GM12878 (cell line): Measurements from ENCODE around the gene SPRED3. TPM values are rescaled to one million over a fixed set of nuclear protein-coding genes. Genes with fewer than 3 reads are reported as not detected.

Experiments used
- ATAC-seq: fragments of 200-7000 bp; cut with Tn5 transposase; 3 replicates; pipeline ENCODE4 v1.9.1; 2020; ENCODE audit warnings: mild to moderate bottlenecking, moderate library complexity
- BruUV-seq: library from RNA; stranded (reverse); fragments of 400-500 nt; replicated peaks from 2 replicates; lab custom pipeline; 2021; lab: Mats Ljungman, UMichigan
- CTCF ChIA-PET: fragments of 300-600 bp; sonication (Branson Sonifier 250); formaldehyde crosslinking; extraction: SDS; loops from one replicate; lab custom pipeline; 2021; ENCODE audit warnings: inconsistent platforms; lab: Yijun Ruan, JAX
- POLR2A ChIA-PET: fragments of 350-600 bp; formaldehyde crosslinking; extraction: SDS; loops from one replicate; lab custom pipeline; 2021; ENCODE audit warnings: inconsistent platforms; lab: Charles Lee
- RAD21 ChIA-PET: fragments of 300-600 bp; sonication (Branson Sonifier 250); formaldehyde crosslinking; loops from one replicate; lab custom pipeline; 2023; ENCODE audit warnings: antibody characterized with exemption; ENCODE audit not compliant: unreplicated experiment; lab: Charles Lee
- SMC1A ChIA-PET: fragments of 300-600 bp; sonication (Branson Sonifier 250); formaldehyde crosslinking; loops from one replicate; lab custom pipeline; 2023; ENCODE audit not compliant: unreplicated experiment, uncharacterized antibody; lab: Charles Lee
- DNase-seq: peaks from one replicate; pipeline ENCODE4 v3.0.0-alpha.2; 2011; ENCODE audit warnings: low read depth, low spot score
- FAIRE-seq: peaks from 3 replicates; lab custom pipeline; 2011; peaks lifted over from hg19 to GRCh38; lab: Jason Lieb, UNC
- H2AFZ ChIP-seq: 2 replicates; pipeline ENCODE4 v1.6.0; 2011; ENCODE audit warnings: low read depth, low read length, control low read depth; ENCODE audit not compliant: control insufficient read depth
- H3K27ac ChIP-seq: 2 replicates; pipeline ENCODE4 v1.5.1; 2011; ENCODE audit warnings: control low read depth; ENCODE audit not compliant: control insufficient read depth, insufficient read depth
- H3K27me3 ChIP-seq, 2 experiments: replicated peaks in 1 of 2; 2 replicates each; pipeline versions ENCODE4 v1.6.0 to v1.6.1; 2011; ENCODE audit warnings: low read length in 1 of 2; ENCODE audit not compliant: control insufficient read depth in 2 of 2, insufficient read depth in 2 of 2
- H3K36me3 ChIP-seq, 2 experiments: 2 replicates each; pipeline ENCODE4 v1.5.1; 2011; ENCODE audit warnings: low read length in 1 of 2; ENCODE audit not compliant: control insufficient read depth in 2 of 2, insufficient read depth in 2 of 2
- H3K4me1 ChIP-seq: 2 replicates; pipeline ENCODE4 v1.6.1; 2011; ENCODE audit warnings: mild to moderate bottlenecking, low read length, moderate library complexity, mixed read lengths; ENCODE audit not compliant: control insufficient read depth, insufficient read depth
- H3K4me2 ChIP-seq: 2 replicates; pipeline ENCODE4 v1.6.0; 2011; ENCODE audit warnings: control low read depth; ENCODE audit not compliant: control insufficient read depth, insufficient read depth
- H3K4me3 ChIP-seq: fragments of 200-600 bp; sonication (generic); 2 replicates; pipeline ENCODE4 v1.5.1; 2016
- H3K79me2 ChIP-seq: 2 replicates; pipeline ENCODE4 v1.6.0; 2011; ENCODE audit warnings: low read length; ENCODE audit not compliant: control insufficient read depth, insufficient read depth
- H3K9ac ChIP-seq: 2 replicates; pipeline ENCODE4 v1.8.0; 2011; ENCODE audit warnings: low read length, control low read depth, mixed read lengths; ENCODE audit not compliant: control insufficient read depth, insufficient read depth
- H3K9me3 ChIP-seq: replicated peaks from 3 replicates; pipeline ENCODE4 v1.5.1; 2011; ENCODE audit warnings: mild to moderate bottlenecking, low read length; ENCODE audit not compliant: control insufficient read depth, insufficient read depth
- H4K20me1 ChIP-seq: 2 replicates; pipeline ENCODE4 v1.6.0; 2011; ENCODE audit not compliant: control insufficient read depth, insufficient read depth
- BHLHE40 ChIP-seq, 2 experiments: fragments of 450-650 bp in 1 of 2; IDR thresholded peaks; 2 replicates each; pipeline ENCODE4 v1.6.1; 2011 to 2017; ENCODE audit warnings: low read depth in 2 of 2, borderline replicate concordance in 1 of 2, improper control_type of control experiment in 1 of 2, low read length in 1 of 2, mild to moderate bottlenecking in 1 of 2
- E2F8 ChIP-seq: fragments of 450-650 bp; IDR thresholded peaks from 2 replicates; pipeline ENCODE4 v1.6.1; 2018; ENCODE audit warnings: mild to moderate bottlenecking, low read depth, moderate library complexity; ENCODE audit not compliant: partially characterized antibody
- FOS ChIP-seq: IDR thresholded peaks from 3 replicates; pipeline ENCODE4 v1.6.1; 2011; ENCODE audit warnings: borderline replicate concordance; ENCODE audit not compliant: insufficient read length; ENCODE audit errors: extremely low read depth
- MTA2 ChIP-seq: fragments of 450-650 bp; IDR thresholded peaks from 2 replicates; pipeline ENCODE4 v1.6.1; 2016; ENCODE audit warnings: low read depth, mild to moderate bottlenecking, moderate library complexity
- SPI1 ChIP-seq: IDR thresholded peaks from 2 replicates; pipeline ENCODE4 v1.6.1; 2011; ENCODE audit warnings: low read depth, mild to moderate bottlenecking, low read length, moderate library complexity, borderline replicate concordance; ENCODE audit not compliant: insufficient read depth
- SUZ12 ChIP-seq: fragments of 200-600 bp; sonication (generic); IDR thresholded peaks from one replicate; pipeline ENCODE4 v1.6.1; 2018; ENCODE audit warnings: antibody characterized with exemption, mild to moderate bottlenecking; ENCODE audit not compliant: unreplicated experiment
- WGBS: methylation state at CpG from one replicate; pipeline ENCODE4 v1.1.6; 2016; ENCODE audit warnings: low lambda C conversion rate; ENCODE audit not compliant: insufficient replicate concordance, insufficient coverage; ENCODE audit errors: missing lambda C conversion rate; 5-methylcytosine and 5-hydroxymethylcytosine counted together
- in situ Hi-C: fragments of 300-500 bp; cut with MboI; formaldehyde crosslinking; loops from 9 replicates; pipeline ENCODE4 v1.14.3; 2018; ENCODE audit warnings: mixed read lengths
- intact Hi-C: fragments of 100-400 bp; cut with micrococcal nuclease; formaldehyde crosslinking; loops from one replicate; pipeline ENCODE4 v1.14.2; 2022; ENCODE audit not compliant: unreplicated experiment
- polyA plus RNA-seq, 11 experiments: library from polyadenylated mRNA; depleted of rRNA in 4 of 11; unstranded in 6 of 11; stranded (reverse) in 5 of 11; fragments of >200 nt; fragmentation: Nextera tagmentation in 4 of 11; fragmentation: Illumina TruSeq in 1 of 11; extraction: Ambion mirVana in 4 of 11; extraction: Trizol in 1 of 11; gene quantifications; 1 replicate in 1 of 11; 2 replicates in 10 of 11; pipeline versions ENCODE4 v1.2.1 to v1.2.3, GENCODE V29; 2011 to 2016; ENCODE audit warnings: inconsistent platforms in 2 of 11, missing spikeins in 2 of 11, low read depth in 1 of 11
- total RNA-seq, 4 experiments: library from RNA; depleted of rRNA in 3 of 4; stranded (reverse); fragments of >200 nt in 3 of 4; fragmentation: Illumina TruSeq in 1 of 4; extraction: Trizol in 1 of 4; gene quantifications; 2 replicates each; pipeline versions ENCODE4 v1.2.1 to v1.2.3, GENCODE V29; 2013 to 2021
- TF ChIP-seq, protein P1 (sequence below): fragments of 450-650 bp; IDR thresholded peaks from 2 replicates; pipeline ENCODE4 v1.6.1; 2016; ENCODE audit warnings: mild to moderate bottlenecking

The SPRED3 gene
- total and polyA plus RNA-seq, 10 of the 15 experiments (the other 5 are each of a cell fraction or from before 2014, with no cell fraction given) = 0.09 to 1.5 (median 0.31) TPM; not detected in 2

GRCh38 chr19:38412491-38412890 lies 24.0 kb downstream of the SPRED3 start:
- 67% methylated on average over 8 of the region's 8 CpGs for WGBS
- BruUV-seq = no TSS peak
- Histone ChIP-seq H4K20me1 (no peaks in the 10 kb centered on the region), H3K9ac (no peak overlapping the region), H3K36me3 (no peaks in the 10 kb centered on the region), H3K79me2 (no peaks in the 10 kb centered on the region), H3K4me3 (no peak overlapping the region), H3K9me3 (no peaks in the 10 kb centered on the region), H3K4me2 (no peak overlapping the region), H3K27ac (no peak overlapping the region), H3K27me3 (no peaks in the 10 kb centered on the region), H3K4me1 (peaks cover 5% of the 10 kb centered on the region), H2AFZ (no peak overlapping the region)
- no peak for FAIRE-seq
- ChIA-PET CTCF (interaction anchor here (2.2 kb wide), 1 partner anchor 9 kb away, joined by 8 read pairs; the partner anchor contains the start of gene FAM98C), SMC1A (no interaction called here), POLR2A (no interaction called here), RAD21 (interaction anchor here (1.3 kb wide), 1 partner anchor 10 kb away, joined by 7 read pairs; the partner anchor contains the start of gene FAM98C)
- DNase-seq = no peak
- in situ Hi-C loops = loop anchor here (25.0 kb wide), 1 partner anchor 225 kb away; the partner anchor contains the start of gene ACTN4
- no peak for ATAC-seq
- TF ChIP-seq SUZ12 (no peak), MTA2 (no peak), FOS (no peak), E2F8 (no peak), SPI1 (no peak), BHLHE40 (IDR thresholded peaks at IDR 0.05; ENCODE audit: borderline replicate concordance in 1 of 2, low read depth in 2 of 2, low read length in 1 of 2) (no peak)
- TF ChIP-seq, protein P1, sequence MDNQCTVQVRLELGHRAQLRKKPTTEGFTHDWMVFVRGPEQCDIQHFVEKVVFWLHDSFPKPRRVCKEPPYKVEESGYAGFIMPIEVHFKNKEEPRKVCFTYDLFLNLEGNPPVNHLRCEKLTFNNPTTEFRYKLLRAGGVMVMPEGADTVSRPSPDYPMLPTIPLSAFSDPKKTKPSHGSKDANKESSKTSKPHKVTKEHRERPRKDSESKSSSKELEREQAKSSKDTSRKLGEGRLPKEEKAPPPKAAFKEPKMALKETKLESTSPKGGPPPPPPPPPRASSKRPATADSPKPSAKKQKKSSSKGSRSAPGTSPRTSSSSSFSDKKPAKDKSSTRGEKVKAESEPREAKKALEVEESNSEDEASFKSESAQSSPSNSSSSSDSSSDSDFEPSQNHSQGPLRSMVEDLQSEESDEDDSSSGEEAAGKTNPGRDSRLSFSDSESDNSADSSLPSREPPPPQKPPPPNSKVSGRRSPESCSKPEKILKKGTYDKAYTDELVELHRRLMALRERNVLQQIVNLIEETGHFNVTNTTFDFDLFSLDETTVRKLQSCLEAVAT = no peak
- intact Hi-C loops = no loop called here
